H1 (cell line): Measurements from ENCODE around the gene RETSAT. TPM values are rescaled to one million over a fixed set of nuclear protein-coding genes. Genes with fewer than 3 reads are reported as not detected.

Experiments
- CTCF ChIA-PET: fragments of 300-600 bp; sonication (Branson Sonifier 250); formaldehyde crosslinking; loops from one replicate; lab custom pipeline; 2021; ENCODE audit not compliant: partially characterized antibody; lab: Charles Lee
- POLR2A ChIA-PET: fragments of 300-600 bp; sonication (Branson Sonifier 250); formaldehyde crosslinking; loops from one replicate; lab custom pipeline; 2021; ENCODE audit warnings: inconsistent platforms; ENCODE audit not compliant: partially characterized antibody; lab: Charles Lee
- DNase-seq, 2 experiments: peaks; one replicate each; pipeline versions ENCODE4 v3.0.0 to v3.0.0-alpha.2; 2010 to 2022; ENCODE audit warnings: low spot score in 2 of 2, low read depth in 1 of 2, mixed read lengths in 1 of 2
- FAIRE-seq: peaks from 2 replicates; lab custom pipeline; 2011; peaks lifted over from hg19 to GRCh38; lab: Jason Lieb, UNC
- H2AFZ ChIP-seq: 2 replicates; pipeline ENCODE4 v1.8.1; 2012; ENCODE audit warnings: low read length, inconsistent platforms
- H2AK5ac ChIP-seq: 2 replicates; pipeline ENCODE4 v1.6.1; 2013; ENCODE audit warnings: low read depth, low read length
- H2BK120ac ChIP-seq: replicated peaks from 2 replicates; pipeline ENCODE3; 2013; ENCODE audit warnings: low read depth, low read length, inconsistent platforms
- H2BK12ac ChIP-seq: 2 replicates; pipeline ENCODE4 v1.6.1; 2013; ENCODE audit warnings: low read depth, low read length
- H2BK15ac ChIP-seq: 2 replicates; pipeline ENCODE4 v1.6.1; 2013; ENCODE audit warnings: low read length
- H2BK20ac ChIP-seq: 2 replicates; pipeline ENCODE4 v1.6.1; 2013; ENCODE audit warnings: low read length
- H2BK5ac ChIP-seq: 2 replicates; pipeline ENCODE4 v1.6.1; 2013; ENCODE audit warnings: low read depth, low read length
- H3K14ac ChIP-seq: 2 replicates; pipeline ENCODE4 v1.6.1; 2013; ENCODE audit warnings: inconsistent platforms; ENCODE audit not compliant: insufficient read length
- H3K18ac ChIP-seq: 2 replicates; pipeline ENCODE4 v1.6.1; 2013; ENCODE audit warnings: low read length; ENCODE audit errors: extremely low read depth
- H3K23ac ChIP-seq: 2 replicates; pipeline ENCODE4 v1.6.1; 2013; ENCODE audit warnings: inconsistent platforms; ENCODE audit not compliant: insufficient read length
- H3K23me2 ChIP-seq: 2 replicates; pipeline ENCODE4 v1.6.1; 2013; ENCODE audit warnings: low read depth, low read length
- H3K27ac ChIP-seq: 2 replicates; pipeline ENCODE4 v1.6.1; 2011; ENCODE audit warnings: low read depth, low read length, inconsistent platforms
- H3K27me3 ChIP-seq, 4 experiments: replicated peaks in 1 of 4; 1 replicate in 1 of 4; 2 replicates in 3 of 4; pipeline versions ENCODE4 v1.6.1 to v1.8.1; 2011 to 2013; ENCODE audit warnings: low read length in 3 of 4, mild to moderate bottlenecking in 3 of 4, inconsistent platforms in 2 of 4, mixed read lengths in 2 of 4, moderate library complexity in 1 of 4; ENCODE audit not compliant: control insufficient read depth in 3 of 4, insufficient read depth in 3 of 4; ENCODE audit errors: extremely low read depth in 1 of 4
- H3K36me3 ChIP-seq, 4 experiments: 2 replicates each; pipeline versions ENCODE4 v1.6.1 to v1.8.1; 2011 to 2013; ENCODE audit warnings: mild to moderate bottlenecking in 4 of 4, low read length in 3 of 4, moderate library complexity in 2 of 4, control low read depth in 1 of 4, inconsistent platforms in 1 of 4; ENCODE audit not compliant: insufficient read depth in 4 of 4, control insufficient read depth in 2 of 4
- H3K4ac ChIP-seq: replicated peaks from 2 replicates; pipeline ENCODE3; 2013; ENCODE audit warnings: low read length, low read depth, mixed read lengths, inconsistent platforms; ENCODE audit not compliant: insufficient read length
- H3K4me1 ChIP-seq, 4 experiments: replicated peaks in 1 of 4; 1 replicate in 1 of 4; 2 replicates in 3 of 4; pipeline versions ENCODE4 v1.6.1 to v1.8.1; 2011 to 2013; ENCODE audit warnings: low read length in 3 of 4, inconsistent platforms in 2 of 4, mixed read lengths in 1 of 4; ENCODE audit not compliant: insufficient read depth in 4 of 4, control insufficient read depth in 3 of 4
- H3K4me2 ChIP-seq, 2 experiments: 2 replicates each; pipeline versions ENCODE4 v1.6.1 to v1.8.1; 2011 to 2013; ENCODE audit warnings: low read depth in 2 of 2, low read length in 2 of 2, control low read depth in 1 of 2, inconsistent platforms in 1 of 2, mild to moderate bottlenecking in 1 of 2; ENCODE audit not compliant: insufficient read depth in 1 of 2
- H3K4me3 ChIP-seq, 4 experiments: fragments of 200-600, 300-600 bp in 1 of 4; sonication (generic), shearing (Covaris generic), sonication (Bioruptor Twin) in 1 of 4; 2 replicates each; pipeline versions ENCODE4 v1.5.1 to v1.8.1; 2011 to 2016; ENCODE audit warnings: low read length in 4 of 4, low read depth in 3 of 4, control low read depth in 2 of 4, inconsistent platforms in 2 of 4, mild to moderate bottlenecking in 2 of 4, mixed read lengths in 1 of 4, moderate library complexity in 1 of 4; ENCODE audit not compliant: insufficient read depth in 2 of 4; ENCODE audit errors: extremely low read depth in 1 of 4
- H3K56ac ChIP-seq: replicated peaks from 2 replicates; pipeline ENCODE3; 2013; ENCODE audit warnings: low read depth, mild to moderate bottlenecking, mixed read lengths, low read length, inconsistent platforms; ENCODE audit not compliant: insufficient read length
- H3K79me1 ChIP-seq: 2 replicates; pipeline ENCODE4 v1.6.1; 2013; ENCODE audit warnings: low read depth, low read length, control low read depth
- H3K79me2 ChIP-seq, 2 experiments: 2 replicates each; pipeline versions ENCODE4 v1.6.1 to v1.8.1; 2012 to 2013; ENCODE audit warnings: low read length in 2 of 2, mild to moderate bottlenecking in 2 of 2, inconsistent platforms in 1 of 2; ENCODE audit not compliant: insufficient read depth in 2 of 2, control insufficient read depth in 1 of 2
- H3K9ac ChIP-seq, 4 experiments: replicated peaks in 1 of 4; 1 replicate in 1 of 4; 2 replicates in 3 of 4; pipeline versions ENCODE4 v1.6.1 to v1.8.1; 2011 to 2013; ENCODE audit warnings: low read depth in 3 of 4, low read length in 3 of 4, control low read depth in 2 of 4, mild to moderate bottlenecking in 2 of 4, moderate library complexity in 2 of 4, inconsistent platforms in 1 of 4; ENCODE audit errors: extremely low read depth in 1 of 4
- H3K9me3 ChIP-seq, 2 experiments: 2 replicates each; pipeline versions ENCODE4 v1.6.1 to v1.8.1; 2012 to 2013; ENCODE audit warnings: mild to moderate bottlenecking in 2 of 2, moderate library complexity in 2 of 2, control low read depth in 1 of 2, inconsistent platforms in 1 of 2, low read depth in 1 of 2, low read length in 1 of 2, mixed read lengths in 1 of 2; ENCODE audit not compliant: insufficient read depth in 2 of 2
- H4K20me1 ChIP-seq, 2 experiments: replicated peaks in 1 of 2; 2 replicates each; pipeline versions ENCODE3 to v1.8.1; 2011 to 2013; ENCODE audit warnings: inconsistent platforms in 2 of 2, low read length in 2 of 2, mild to moderate bottlenecking in 1 of 2; ENCODE audit not compliant: insufficient read depth in 2 of 2, control insufficient read depth in 1 of 2
- H4K5ac ChIP-seq: 2 replicates; pipeline ENCODE4 v1.6.1; 2013; ENCODE audit warnings: low read length, low read depth, mixed read lengths, inconsistent platforms; ENCODE audit not compliant: insufficient read length
- H4K8ac ChIP-seq: 2 replicates; pipeline ENCODE4 v1.8.0; 2013; ENCODE audit warnings: mild to moderate bottlenecking, moderate library complexity, low read length, inconsistent platforms; ENCODE audit not compliant: insufficient read depth; ENCODE audit errors: extremely low read depth
- H4K91ac ChIP-seq: replicated peaks from 2 replicates; pipeline ENCODE3; 2013; ENCODE audit warnings: low read length, mixed read lengths, inconsistent platforms; ENCODE audit not compliant: insufficient read length
- FOSL1 ChIP-seq: IDR thresholded peaks from 2 replicates; pipeline ENCODE4 v1.6.1; 2011; ENCODE audit warnings: mild to moderate bottlenecking, low read depth, low read length, moderate library complexity; ENCODE audit not compliant: insufficient read depth
- WGBS, 2 experiments: shearing (Covaris generic) in 1 of 2; methylation state at CpG; one replicate each; pipeline versions ENCODE4 v1.1.6 to v1.1.7; 2013 to 2015; ENCODE audit warnings: low lambda C conversion rate in 2 of 2, mixed read lengths in 2 of 2, inconsistent platforms in 1 of 2, low coverage in 1 of 2, missing lambda C conversion rate in 1 of 2; ENCODE audit not compliant: insufficient replicate concordance in 2 of 2, insufficient coverage in 1 of 2, insufficient read length in 1 of 2; ENCODE audit errors: extremely low coverage in 1 of 2, missing lambda C conversion rate in 1 of 2; 5-methylcytosine and 5-hydroxymethylcytosine counted together
- polyA plus RNA-seq, 7 experiments: library from polyadenylated mRNA; depleted of rRNA in 3 of 7; stranded (reverse) in 5 of 7; unstranded in 2 of 7; fragments of >200 nt in 5 of 7; fragments of 200-250 nt in 2 of 7; gene quantifications; 1 replicate in 5 of 7; 2 replicates in 1 of 7; 4 replicates in 1 of 7; pipeline versions ENCODE4 v1.2.1 to v1.2.3, GENCODE V29; 2011 to 2013; ENCODE audit warnings: missing spikeins in 2 of 7, mixed read lengths in 2 of 7
- total RNA-seq: library from RNA; stranded (reverse); fragmentation: NEBNext Ultra II Directional; extraction: Animal tissue kit (Norgen Biotek cat#: 25700); gene quantifications from 2 replicates; pipeline ENCODE4 v1.2.1, GENCODE V29; 2021

RETSAT gene
- total and polyA plus RNA-seq, 2 of the 8 experiments (the other 6 are each of a cell fraction or from before 2014, with no cell fraction given): 15.8 to 16.7 TPM

DNA sequence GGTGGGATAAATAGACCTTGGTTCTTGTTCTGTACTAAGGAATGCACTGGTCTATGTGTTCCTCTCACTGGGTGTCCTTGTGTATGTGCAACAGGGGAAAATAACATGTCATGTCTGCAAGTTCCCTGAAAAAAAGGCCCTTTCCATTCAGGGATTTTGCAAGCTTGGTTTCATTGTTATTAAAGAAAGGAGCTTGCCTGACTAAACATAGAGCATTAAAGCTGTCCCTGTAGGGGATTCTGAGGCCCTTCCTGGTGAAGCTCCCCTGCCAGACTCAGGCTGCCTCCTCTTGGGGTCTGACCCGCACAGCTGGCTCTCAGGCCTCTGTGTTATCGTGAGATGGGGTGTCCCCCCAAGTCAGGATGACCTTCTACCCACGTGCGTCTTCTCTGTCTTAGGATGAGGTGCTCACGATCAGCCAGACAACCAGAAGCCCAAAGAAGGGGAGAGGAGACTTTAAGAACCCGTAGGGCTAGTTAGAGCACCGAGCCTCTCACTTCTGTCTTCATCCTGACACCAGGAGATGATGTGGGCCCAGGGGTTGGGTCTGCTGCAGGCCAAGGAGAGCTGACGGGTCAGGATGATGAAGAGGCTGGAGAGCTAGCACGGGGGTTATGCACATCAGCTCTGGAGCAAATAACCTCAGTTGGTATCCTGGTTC, 34.7 kb upstream of the RETSAT start:
- DNase-seq: no peak
- H3K79me1 ChIP-seq: no peaks in the 10 kb centered on the region
- H2AK5ac ChIP-seq: no peak overlapping the region
- no peak overlapping the region for H3K14ac ChIP-seq
- no peak overlapping the region for H3K4me3 ChIP-seq
- H2BK12ac ChIP-seq: no peak overlapping the region
- no peak overlapping the region for H2AFZ ChIP-seq
- H3K27ac ChIP-seq: no peak overlapping the region
- CTCF ChIA-PET: interaction anchor here (0.8 to 8.6 kb wide), 17 partner anchors 11 to 323 kb away, joined by 3 to 102 read pairs (median 6); partner anchors contain the start of genes MAT2A and SH2D6
- no peak overlapping the region for H2BK20ac ChIP-seq
- no peak overlapping the region for H4K91ac ChIP-seq
- H3K27me3 ChIP-seq: no peaks in the 10 kb centered on the region; a peak in 1 of 7 replicates
- 85% methylated on average over 9 of the region's 9 CpGs; no CpG with 5 or more reads in 1 of the 2 experiments for WGBS, 2 experiments
- H3K9ac ChIP-seq: no peak overlapping the region
- no peak overlapping the region for H2BK15ac ChIP-seq
- FAIRE-seq: no peak
- H4K20me1 ChIP-seq: no peaks in the 10 kb centered on the region
- TF ChIP-seq FOSL1: no peak
- TF ChIP-seq, all 59 proteins: peak for 0
- no peaks in the 10 kb centered on the region for H3K36me3 ChIP-seq
- H3K18ac ChIP-seq: no peak overlapping the region
- no peaks in the 10 kb centered on the region for H3K79me2 ChIP-seq
- no peaks in the 10 kb centered on the region for H3K23me2 ChIP-seq
- no peaks in the 10 kb centered on the region for H3K9me3 ChIP-seq
- no peak overlapping the region for H4K5ac ChIP-seq
- H2BK5ac ChIP-seq: no peak overlapping the region
- H4K8ac ChIP-seq: no peak overlapping the region
- H3K4me2 ChIP-seq: no peak overlapping the region
- H3K4me1 ChIP-seq: peaks cover 0 to 3% (median 2%) of the 10 kb centered on the region in 4 experiments; a peak in 3 of 7 replicates
- no peak overlapping the region for H3K4ac ChIP-seq
- H3K56ac ChIP-seq: no peak overlapping the region
- POLR2A ChIA-PET: interaction anchor here (0.6 to 25.0 kb wide), 10 partner anchors 9 to 175 kb away, joined by 3 to 396 read pairs (median 4); partner anchors contain the start of genes MAT2A and TGOLN2
- H3K23ac ChIP-seq: no peak overlapping the region
- no peak overlapping the region for H2BK120ac ChIP-seq
